ENCODE data around the gene ARHGAP6.
"Not testable (repeated sequence)": the region's sequence is repeated elsewhere in the genome, so short reads cannot be mapped to it uniquely, and the experiment has no call there.

ARHGAP6 gene

GRCh38 chrX:11499076-11500044 lies 166.4 kb downstream of the ARHGAP6 start:
- TF ChIP-seq, protein P1, sequence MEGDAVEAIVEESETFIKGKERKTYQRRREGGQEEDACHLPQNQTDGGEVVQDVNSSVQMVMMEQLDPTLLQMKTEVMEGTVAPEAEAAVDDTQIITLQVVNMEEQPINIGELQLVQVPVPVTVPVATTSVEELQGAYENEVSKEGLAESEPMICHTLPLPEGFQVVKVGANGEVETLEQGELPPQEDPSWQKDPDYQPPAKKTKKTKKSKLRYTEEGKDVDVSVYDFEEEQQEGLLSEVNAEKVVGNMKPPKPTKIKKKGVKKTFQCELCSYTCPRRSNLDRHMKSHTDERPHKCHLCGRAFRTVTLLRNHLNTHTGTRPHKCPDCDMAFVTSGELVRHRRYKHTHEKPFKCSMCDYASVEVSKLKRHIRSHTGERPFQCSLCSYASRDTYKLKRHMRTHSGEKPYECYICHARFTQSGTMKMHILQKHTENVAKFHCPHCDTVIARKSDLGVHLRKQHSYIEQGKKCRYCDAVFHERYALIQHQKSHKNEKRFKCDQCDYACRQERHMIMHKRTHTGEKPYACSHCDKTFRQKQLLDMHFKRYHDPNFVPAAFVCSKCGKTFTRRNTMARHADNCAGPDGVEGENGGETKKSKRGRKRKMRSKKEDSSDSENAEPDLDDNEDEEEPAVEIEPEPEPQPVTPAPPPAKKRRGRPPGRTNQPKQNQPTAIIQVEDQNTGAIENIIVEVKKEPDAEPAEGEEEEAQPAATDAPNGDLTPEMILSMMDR (IDR thresholded peaks at IDR 0.05; ENCODE audit: low read depth, low read length) = no peak
- no peak for DNase-seq (ENCODE audit: extremely low read depth, low read depth)

GRCh38 chrX:11491375-11491774 lies 174.3 kb downstream of the ARHGAP6 start:
- not testable (repeated sequence) for DNase-seq (ENCODE audit: extremely low read depth, low read depth)

DNA sequence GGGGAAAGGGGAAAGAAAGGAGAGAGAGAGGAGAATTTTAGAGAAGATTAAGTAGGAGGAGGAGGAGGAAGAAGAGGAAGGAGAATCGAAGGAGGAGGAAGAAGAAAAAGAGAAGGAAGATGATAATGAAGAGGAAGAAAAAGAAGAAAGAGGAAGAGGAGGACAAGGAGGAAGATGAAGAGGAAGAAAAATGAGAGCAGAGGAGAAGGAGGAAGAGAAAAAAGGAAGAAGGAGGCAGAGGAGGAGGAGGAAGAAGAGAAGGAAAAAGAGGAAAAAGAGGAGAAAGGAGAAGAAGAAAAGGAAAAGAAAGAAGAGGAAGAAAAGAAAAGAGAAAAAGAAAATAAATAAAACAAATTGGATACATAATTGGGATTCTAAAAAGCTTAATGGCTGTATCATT lies 181.4 kb downstream of the ARHGAP6 start:
- TF ChIP-seq, protein P1 (IDR thresholded peaks at IDR 0.05; ENCODE audit: low read depth, low read length) = no peak

DNA sequence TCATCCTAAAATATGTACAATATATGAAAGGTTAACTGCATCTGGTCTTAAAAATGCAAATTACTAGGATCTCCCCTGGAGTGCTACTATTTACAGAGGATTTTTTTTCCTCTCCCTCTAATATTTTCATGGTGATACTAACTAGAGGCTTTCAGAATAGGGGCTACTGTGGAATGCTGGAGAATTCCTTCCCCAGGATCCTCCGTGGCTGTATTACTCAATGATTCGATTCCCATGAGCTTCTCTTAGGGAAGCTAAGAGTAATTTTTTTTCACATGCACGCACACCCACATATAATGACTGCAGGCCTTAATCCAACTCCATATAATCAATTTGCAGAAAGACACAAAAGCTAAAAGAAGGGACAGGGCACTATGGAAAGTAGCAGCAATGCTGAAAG lies 184.7 kb downstream of the ARHGAP6 start:
- DNase-seq (ENCODE audit: extremely low read depth, low read depth) = no peak
- TF ChIP-seq, protein P1 (IDR thresholded peaks at IDR 0.05; ENCODE audit: low read depth, low read length) = no peak

More for the DNA sequence above, 181.4 kb downstream of the ARHGAP6 start:
- no peak for DNase-seq (ENCODE audit: extremely low read depth, low read depth)

DNA sequence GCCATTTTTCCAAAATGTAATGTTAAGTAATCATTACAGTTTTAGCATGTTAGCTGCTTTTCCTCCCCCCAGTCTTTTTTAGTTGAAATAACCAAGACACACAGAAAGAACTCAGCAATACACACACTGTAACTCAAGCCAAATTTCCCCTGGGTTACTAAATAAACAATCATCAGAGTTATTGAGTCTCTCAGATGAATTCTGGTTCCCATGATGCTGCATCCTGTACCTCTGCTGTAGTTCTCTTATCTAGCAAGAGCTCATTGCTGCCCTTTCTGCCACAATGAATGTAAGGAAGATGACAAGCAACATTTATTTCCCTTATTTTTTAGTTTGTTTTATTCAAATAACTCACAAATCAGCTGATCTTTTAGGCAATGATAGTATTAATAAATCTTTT lies 185.1 kb downstream of the ARHGAP6 start:
- no peak for DNase-seq (ENCODE audit: extremely low read depth, low read depth)

DNA sequence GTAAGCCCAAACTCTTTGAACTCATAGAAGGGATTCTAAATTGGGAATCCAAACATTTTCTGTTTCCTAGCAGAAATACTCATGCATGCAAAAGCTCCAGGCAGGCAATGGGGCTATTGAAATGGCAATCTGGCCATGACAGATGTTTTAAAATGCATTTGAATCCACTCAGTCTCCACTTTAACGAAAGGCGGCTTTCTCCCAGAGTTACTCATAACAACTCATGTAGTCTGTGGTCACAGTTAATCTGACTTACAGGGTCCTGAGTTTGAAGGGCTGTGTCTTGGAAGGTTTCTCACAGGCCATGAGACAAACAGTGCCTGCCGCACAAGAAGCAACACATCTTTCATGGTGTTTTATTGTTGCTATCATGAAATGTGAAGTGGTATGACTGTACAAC lies 186.8 kb downstream of the ARHGAP6 start:
- no peak for DNase-seq (ENCODE audit: extremely low read depth, low read depth)
- TF ChIP-seq, protein P1 (IDR thresholded peaks at IDR 0.05; ENCODE audit: low read depth, low read length) = no peak

More for the DNA sequence above, 185.1 kb downstream of the ARHGAP6 start:
- TF ChIP-seq, protein P1 (IDR thresholded peaks at IDR 0.05; ENCODE audit: low read depth, low read length) = no peak

- no peak for DNase-seq (ENCODE audit: extremely low read depth, low read depth)
- TF ChIP-seq, protein P1 (IDR thresholded peaks at IDR 0.05; ENCODE audit: low read depth, low read length) = no peak
Observed at GRCh38 chrX:11478026-11478425, 187.7 kb downstream of the ARHGAP6 start.
